Measurements from ENCODE around the gene CMTM7.

DNA sequence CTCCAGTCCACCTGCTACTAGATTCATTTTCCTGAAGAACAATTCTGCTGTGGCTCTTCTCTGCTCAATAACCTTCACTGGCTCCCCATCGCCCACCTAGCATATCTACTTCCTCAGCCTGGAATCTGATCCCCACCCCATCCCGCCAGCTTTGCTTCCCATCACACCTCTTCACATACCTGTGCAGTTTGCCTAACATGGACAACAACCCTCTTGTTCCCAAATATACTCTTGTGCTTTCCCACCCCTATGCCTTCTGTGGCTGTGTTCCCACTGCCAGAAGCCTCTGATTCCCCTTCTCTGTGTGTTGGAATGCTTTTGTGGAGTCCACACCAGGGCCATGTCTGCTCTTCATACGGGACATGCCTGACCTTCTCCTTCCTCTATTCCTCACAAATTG is 29.5 kb downstream of the CMTM7 start:
- TF ChIP-seq FOXK2 (conservative IDR thresholded peaks at IDR 0.05 in 1 of 2, IDR thresholded peaks at IDR 0.05 in 1 of 2; ENCODE audit: low read depth in 2 of 2) = no peak
- TF ChIP-seq, protein P1, sequence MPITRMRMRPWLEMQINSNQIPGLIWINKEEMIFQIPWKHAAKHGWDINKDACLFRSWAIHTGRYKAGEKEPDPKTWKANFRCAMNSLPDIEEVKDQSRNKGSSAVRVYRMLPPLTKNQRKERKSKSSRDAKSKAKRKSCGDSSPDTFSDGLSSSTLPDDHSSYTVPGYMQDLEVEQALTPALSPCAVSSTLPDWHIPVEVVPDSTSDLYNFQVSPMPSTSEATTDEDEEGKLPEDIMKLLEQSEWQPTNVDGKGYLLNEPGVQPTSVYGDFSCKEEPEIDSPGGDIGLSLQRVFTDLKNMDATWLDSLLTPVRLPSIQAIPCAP (CRISPR knock-in tag; IDR thresholded peaks at IDR 0.05; ENCODE audit: borderline replicate concordance) = no peak
- TF ChIP-seq ZC3H8 (IDR thresholded peaks at IDR 0.05) = no peak
- TF ChIP-seq, protein P2, sequence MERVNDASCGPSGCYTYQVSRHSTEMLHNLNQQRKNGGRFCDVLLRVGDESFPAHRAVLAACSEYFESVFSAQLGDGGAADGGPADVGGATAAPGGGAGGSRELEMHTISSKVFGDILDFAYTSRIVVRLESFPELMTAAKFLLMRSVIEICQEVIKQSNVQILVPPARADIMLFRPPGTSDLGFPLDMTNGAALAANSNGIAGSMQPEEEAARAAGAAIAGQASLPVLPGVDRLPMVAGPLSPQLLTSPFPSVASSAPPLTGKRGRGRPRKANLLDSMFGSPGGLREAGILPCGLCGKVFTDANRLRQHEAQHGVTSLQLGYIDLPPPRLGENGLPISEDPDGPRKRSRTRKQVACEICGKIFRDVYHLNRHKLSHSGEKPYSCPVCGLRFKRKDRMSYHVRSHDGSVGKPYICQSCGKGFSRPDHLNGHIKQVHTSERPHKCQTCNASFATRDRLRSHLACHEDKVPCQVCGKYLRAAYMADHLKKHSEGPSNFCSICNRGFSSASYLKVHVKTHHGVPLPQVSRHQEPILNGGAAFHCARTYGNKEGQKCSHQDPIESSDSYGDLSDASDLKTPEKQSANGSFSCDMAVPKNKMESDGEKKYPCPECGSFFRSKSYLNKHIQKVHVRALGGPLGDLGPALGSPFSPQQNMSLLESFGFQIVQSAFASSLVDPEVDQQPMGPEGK (CRISPR knock-in tag; IDR thresholded peaks at IDR 0.05; ENCODE audit: borderline replicate concordance) = no peak
- TF ChIP-seq ZNF232 (CRISPR knock-in tag; IDR thresholded peaks at IDR 0.05) = no peak
- no peak for TF ChIP-seq JUND (IDR thresholded peaks at IDR 0.05; ENCODE audit: borderline replicate concordance, low read depth, low read length)
- TF ChIP-seq JUND (tag; IDR thresholded peaks at IDR 0.05; ENCODE audit: borderline replicate concordance, low read depth, low read length) = no peak
- no peak for TF ChIP-seq BMI1 (IDR thresholded peaks at IDR 0.05; ENCODE audit: low read length)
- TF ChIP-seq, protein P3, sequence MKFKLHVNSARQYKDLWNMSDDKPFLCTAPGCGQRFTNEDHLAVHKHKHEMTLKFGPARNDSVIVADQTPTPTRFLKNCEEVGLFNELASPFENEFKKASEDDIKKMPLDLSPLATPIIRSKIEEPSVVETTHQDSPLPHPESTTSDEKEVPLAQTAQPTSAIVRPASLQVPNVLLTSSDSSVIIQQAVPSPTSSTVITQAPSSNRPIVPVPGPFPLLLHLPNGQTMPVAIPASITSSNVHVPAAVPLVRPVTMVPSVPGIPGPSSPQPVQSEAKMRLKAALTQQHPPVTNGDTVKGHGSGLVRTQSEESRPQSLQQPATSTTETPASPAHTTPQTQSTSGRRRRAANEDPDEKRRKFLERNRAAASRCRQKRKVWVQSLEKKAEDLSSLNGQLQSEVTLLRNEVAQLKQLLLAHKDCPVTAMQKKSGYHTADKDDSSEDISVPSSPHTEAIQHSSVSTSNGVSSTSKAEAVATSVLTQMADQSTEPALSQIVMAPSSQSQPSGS (CRISPR knock-in tag; IDR thresholded peaks at IDR 0.05) = no peak
- no peak for TF ChIP-seq NELFE (IDR thresholded peaks at IDR 0.05; ENCODE audit: insufficient read depth, insufficient read length)
- TF ChIP-seq ZNF324 (CRISPR knock-in tag; IDR thresholded peaks at IDR 0.05) = no peak
- TF ChIP-seq FOXJ2 (tag; IDR thresholded peaks at IDR 0.05) = no peak
- TF ChIP-seq RFX5 (IDR thresholded peaks at IDR 0.05; ENCODE audit: low read depth, low read length) = no peak
- no peak for TF ChIP-seq POLR2AphosphoS5 (IDR thresholded peaks at IDR 0.05; ENCODE audit: control insufficient read depth, insufficient read depth, low read depth, low read length)
- TF ChIP-seq, protein P4, sequence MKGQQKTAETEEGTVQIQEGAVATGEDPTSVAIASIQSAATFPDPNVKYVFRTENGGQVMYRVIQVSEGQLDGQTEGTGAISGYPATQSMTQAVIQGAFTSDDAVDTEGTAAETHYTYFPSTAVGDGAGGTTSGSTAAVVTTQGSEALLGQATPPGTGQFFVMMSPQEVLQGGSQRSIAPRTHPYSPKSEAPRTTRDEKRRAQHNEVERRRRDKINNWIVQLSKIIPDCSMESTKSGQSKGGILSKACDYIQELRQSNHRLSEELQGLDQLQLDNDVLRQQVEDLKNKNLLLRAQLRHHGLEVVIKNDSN (CRISPR knock-in tag; IDR thresholded peaks at IDR 0.05) = no peak

All from K562 (cell line).